ENCODE data around the gene USHBP1.

Gene USHBP1

DNA sequence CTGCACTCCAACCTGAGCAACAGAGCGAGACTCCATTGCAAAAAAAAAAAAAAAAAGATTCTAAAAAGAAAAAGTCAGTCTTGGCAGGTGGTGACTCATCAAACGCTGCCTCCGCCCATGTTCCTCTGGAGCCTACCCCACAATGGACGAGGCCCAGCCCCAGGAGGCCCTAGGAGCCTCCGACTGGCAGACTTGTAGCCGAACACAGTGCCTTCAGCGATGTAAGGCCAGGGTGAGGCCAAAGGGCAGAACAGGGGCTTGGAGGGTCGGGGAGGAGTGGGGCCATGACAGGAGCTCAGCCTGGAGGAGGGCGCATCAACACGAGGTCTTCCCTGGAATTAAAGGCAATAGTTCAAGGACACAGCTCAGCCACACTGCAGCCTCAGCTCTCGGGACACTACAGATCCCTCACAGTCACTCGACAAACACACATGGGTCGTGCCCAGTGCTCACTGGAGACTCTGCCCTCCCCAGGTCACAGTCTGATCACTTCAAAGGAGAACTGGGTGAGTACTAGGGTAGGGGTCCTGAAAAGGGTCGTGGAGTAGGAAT is 44.3 kb downstream of the USHBP1 start:
- no peak for DNase-seq
- intact Hi-C loops (cut with DNase I), result no loop called here

DNA sequence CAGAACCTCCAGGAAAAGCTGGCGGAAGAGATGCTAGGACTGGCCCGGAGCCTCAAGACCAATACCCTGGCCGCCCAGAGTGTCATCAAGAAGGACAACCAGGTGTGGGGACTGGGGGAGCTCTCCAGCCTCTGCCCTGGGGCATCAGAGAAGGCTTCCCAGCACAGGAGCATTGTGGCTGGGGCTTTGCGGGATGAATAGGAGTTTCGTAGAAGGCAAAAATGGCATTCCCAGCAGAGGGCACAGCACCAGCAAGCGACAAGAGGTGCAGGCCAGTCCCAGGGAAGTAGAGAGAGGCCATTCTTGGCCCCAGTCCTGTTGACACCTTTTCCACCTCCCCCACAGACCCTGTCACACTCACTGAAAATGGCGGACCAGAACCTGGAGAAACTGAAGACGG is 45.3 kb downstream of the USHBP1 start:
- no peak for DNase-seq
- intact Hi-C loops (cut with DNase I), result loop anchor here (10.0 kb wide), 2 partner anchors 46 to 144 kb away; partner anchors contain the start of genes BABAM1, HAUS8, MYO9B and USHBP1

- intact Hi-C loops (cut with DNase I), result loop anchor here (10.0 kb wide), 2 partner anchors 49 to 141 kb away; partner anchors contain the start of genes BABAM1, HAUS8, MYO9B and USHBP1
- DNase-seq, result no peak
Measured at GRCh38 chr19:17216058-17216670, 48.4 kb downstream of the USHBP1 start.

DNA sequence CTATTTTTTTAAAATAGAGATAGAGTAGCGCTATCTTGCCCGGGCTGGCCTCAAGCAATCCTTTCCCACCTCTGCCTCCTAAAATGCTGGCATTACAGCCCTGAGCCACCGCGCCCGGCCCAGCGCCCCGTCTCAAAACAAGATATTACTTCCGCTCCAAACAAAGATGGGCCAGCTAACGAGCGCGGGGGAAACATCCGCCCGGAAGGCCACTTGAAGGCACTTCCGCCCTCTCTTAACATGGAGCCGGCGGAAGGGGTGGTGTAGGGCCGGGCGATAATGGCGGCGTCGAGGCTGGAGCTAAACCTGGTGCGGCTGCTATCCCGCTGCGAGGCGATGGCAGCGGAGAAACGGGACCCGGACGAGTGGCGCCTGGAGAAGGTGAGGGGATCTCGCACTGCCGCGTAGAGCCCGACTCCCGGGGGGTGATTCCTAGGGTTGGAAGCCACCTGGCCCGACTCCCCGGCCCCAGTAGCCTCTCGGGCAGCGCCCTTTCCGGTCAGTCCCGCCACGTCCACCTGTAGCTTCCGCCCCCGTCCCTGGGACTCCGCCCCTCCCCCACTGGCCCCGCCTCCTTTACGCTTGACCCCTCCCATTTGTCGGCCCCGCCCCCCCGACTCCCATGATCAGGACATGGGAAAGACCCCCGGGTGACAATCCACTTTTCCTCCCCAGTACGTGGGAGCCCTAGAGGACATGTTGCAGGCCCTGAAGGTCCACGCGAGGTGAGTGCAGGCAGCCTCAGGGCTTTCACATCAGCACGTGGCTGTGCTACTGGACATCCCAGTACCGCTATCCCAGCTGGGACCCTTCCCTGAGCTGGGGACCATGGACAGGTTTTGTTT is 49.2 kb downstream of the USHBP1 start, which contains the start of gene USE1:
TSS of gene USE1 (plus strand) at position 231 of the 845 bp plus-strand sequence. CDS start at position 280, 49 bp downstream.
- peak; percentile 82 to 98 (median 88) for DNase-seq
- intact Hi-C loops (cut with DNase I), result loop anchor here (10.0 kb wide), 2 partner anchors 49 to 141 kb away; partner anchors contain the start of genes BABAM1, HAUS8, MYO9B and USHBP1

GRCh38 chr19:17214508-17215126 is 49.9 kb downstream of the USHBP1 start:
- intact Hi-C loops (cut with DNase I), result loop anchor here (10.0 kb wide), 2 partner anchors 50 to 140 kb away; partner anchors contain the start of genes BABAM1, HAUS8, MYO9B and USHBP1
- DNase-seq, result no peak

DNA sequence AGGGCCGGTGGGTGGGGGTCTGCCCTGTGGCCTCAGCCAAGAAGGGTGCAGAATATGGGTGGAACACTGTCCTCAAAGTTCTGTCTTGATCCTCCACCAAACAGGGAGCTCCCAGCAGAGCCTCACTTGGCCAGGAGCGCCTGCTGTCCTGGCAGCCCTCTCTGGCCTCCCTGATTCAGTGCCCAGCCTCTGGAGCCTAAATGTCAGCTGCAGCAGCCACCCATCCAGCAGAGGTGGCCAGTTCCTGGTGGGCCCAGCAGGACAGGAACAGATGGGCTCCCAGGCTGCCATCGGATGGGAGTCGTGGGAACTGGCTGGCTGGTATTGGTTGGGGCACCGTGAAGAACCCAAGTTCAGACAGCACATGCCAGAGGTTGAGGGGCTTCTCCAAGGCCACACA is 51.2 kb downstream of the USHBP1 start:
- DNase-seq, result no peak
- intact Hi-C loops (cut with DNase I), result loop anchor here (10.0 kb wide), 2 partner anchors 51 to 139 kb away; partner anchors contain the start of genes BABAM1, HAUS8, MYO9B and USHBP1

DNA sequence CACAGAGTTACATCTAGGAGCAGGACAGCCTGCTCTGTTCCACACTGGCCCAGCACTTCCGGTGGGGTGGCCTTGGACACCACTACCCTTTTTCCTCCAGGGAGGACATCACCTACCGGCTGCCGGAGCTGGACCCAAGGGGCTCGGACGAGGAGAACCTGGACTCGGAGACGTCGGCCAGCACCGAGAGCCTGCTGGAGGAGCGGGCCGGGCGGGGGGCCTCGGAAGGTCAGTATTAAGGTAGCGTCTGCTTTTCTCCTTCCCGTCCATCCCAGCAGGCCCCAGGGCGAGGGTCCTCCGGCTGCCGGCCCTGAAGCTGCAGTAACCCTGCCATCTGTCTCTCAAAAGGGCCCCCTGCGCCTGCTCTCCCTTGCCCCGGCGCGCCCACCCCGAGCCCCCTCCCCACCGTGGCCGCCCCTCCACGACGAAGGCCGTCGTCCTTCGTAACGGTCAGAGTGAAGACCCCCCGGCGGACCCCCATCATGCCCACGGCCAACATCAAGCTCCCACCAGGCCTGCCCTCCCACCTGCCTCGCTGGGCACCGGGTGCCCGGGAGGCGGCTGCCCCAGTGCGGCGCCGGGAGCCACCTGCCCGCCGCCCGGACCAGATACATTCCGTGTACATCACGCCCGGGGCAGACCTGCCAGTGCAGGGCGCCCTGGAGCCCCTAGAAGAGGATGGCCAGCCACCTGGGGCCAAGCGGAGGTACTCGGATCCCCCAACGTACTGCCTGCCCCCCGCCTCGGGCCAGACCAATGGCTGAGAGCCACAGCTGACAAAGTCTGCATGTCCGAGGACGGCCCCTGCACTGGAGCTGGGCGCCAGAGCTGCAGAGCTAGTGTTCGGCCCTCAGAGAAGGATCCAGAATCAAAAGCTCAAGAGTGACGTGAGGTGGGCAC is 52.7 kb downstream of the USHBP1 start:
- peak in 1 of 10 donors; percentile 81 for DNase-seq
- intact Hi-C loops (cut with DNase I), result loop anchor here (10.0 kb wide), 2 partner anchors 53 to 137 kb away; partner anchors contain the start of genes BABAM1, HAUS8, MYO9B and USHBP1

DNA sequence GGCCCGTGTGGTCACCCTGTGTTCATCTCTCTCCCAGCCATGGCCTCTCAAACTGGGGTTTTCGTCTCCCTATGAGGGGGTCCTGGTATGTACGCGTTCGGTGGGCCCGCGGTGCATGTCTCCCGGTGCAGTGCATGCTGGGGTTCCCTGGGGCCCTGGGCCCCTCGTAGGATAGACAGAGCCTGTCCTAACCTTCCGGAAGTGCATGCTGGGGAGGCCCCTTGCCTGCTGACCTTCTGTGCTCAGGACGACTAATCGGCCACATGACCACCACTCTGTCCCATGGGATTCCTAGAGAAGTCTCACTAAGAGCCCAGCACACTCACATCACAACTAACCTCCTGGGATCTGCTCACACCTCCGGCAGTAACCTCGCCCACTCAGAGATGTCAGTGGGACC is 54.2 kb downstream of the USHBP1 start:
- intact Hi-C loops (cut with DNase I), result loop anchor here (10.0 kb wide), 2 partner anchors 55 to 135 kb away; partner anchors contain the start of genes BABAM1, HAUS8, MYO9B and USHBP1
- no peak for DNase-seq

DNA sequence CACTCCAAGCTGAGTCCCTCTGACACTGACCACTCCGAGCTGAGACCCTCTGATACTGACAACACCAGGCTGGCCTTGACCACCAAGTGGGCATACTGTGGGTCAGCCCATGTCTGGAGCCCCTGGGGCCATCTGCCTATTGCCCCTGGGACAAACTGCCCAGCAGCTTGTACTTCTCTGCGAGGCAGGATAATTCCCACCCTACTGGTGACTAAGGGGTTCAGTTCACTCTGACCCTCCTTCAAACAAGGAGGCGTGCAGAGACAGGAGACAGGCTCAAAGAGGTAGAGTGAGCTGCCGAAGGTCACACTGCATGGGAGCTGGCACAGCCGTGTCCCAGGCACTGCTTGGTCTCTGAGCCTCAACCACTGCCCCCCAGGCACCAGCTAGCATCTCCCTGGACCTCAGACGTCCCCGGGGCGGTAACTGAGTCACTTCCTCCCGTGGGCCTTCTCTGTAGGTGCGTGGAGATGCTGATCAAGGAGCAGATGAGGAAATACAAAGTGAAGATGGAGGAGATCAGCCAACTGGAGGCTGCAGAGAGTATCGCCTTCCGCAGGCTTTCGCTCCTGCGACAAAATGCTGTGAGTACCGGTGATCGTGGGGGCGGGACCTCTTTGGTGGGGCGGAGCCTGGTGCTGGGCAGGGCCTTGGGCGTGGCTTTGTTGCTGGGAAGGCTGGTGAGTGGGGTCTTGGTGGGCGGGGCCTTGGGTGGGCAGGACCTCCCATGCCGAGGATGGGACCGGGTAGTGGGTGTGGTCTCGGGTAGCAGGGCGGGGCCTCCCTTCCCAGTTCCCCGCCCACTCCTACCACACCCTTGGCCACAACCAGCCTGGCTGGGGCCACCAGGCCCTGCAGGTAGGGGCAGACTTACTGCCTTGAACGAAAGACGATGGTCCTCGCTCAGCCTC is 55.2 kb downstream of the USHBP1 start:
- no peak for DNase-seq
- intact Hi-C loops (cut with DNase I), result loop anchor here (10.0 kb wide), 2 partner anchors 55 to 135 kb away; partner anchors contain the start of genes BABAM1, HAUS8, MYO9B and USHBP1

GRCh38 chr19:17206736-17207581 is 57.6 kb downstream of the USHBP1 start:
- no peak for DNase-seq
- intact Hi-C loops (cut with DNase I), result loop anchor here (1.0 kb wide), 1 partner anchor 75 kb away; no protein-coding TSS in a partner anchor

DNA sequence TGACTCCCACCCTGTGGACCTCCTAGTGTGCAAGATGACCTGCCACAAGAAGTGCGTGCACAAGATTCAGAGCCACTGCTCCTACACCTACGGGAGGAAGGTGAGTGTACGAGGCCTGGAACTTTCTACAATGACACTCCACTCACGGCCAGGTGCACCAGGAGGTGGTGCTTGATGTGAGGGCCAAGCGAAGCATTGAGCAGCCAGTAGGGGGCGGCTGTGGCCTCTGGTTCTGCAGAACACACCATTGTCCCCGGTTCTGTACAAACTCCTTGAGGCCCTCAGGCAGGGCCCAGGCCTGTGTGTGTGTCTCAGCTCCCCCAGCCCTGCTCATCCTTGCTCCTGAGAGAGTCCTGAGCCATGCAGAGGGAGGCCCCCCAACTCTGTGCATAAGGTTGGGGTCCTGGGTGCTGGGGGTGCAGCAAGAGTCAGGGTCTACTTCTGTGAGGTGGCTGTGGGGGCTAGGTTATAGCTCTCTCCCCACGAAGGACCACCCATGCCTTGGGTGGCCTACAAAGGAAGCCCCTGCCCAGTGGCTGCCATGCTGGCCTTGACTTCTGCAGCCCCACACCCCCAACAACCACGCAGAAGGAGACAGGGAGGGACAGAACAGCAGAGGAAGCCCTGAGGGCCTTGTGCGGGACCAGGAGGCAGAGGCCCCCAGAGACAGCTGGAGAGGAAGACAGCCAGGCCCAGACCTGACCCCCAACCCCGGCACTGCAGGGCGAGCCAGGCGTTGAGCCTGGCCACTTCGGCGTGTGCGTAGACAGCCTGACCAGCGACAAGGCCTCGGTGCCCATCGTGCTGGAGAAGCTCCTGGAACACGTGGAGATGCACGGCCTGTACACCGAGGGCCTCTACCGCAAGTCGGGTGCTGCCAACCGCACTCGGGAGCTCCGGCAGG is 59.1 kb downstream of the USHBP1 start:
- peak in 8 of 10 donors; percentile 22 to 94 (median 60) for DNase-seq
- intact Hi-C loops (cut with DNase I), result loop anchor here (1.0 kb wide), 1 partner anchor 77 kb away; no protein-coding TSS in a partner anchor

GRCh38 chr19:17202713-17203112 is 61.8 kb downstream of the USHBP1 start:
- intact Hi-C loops (cut with DNase I), result no loop called here
- DNase-seq, result no peak

DNA sequence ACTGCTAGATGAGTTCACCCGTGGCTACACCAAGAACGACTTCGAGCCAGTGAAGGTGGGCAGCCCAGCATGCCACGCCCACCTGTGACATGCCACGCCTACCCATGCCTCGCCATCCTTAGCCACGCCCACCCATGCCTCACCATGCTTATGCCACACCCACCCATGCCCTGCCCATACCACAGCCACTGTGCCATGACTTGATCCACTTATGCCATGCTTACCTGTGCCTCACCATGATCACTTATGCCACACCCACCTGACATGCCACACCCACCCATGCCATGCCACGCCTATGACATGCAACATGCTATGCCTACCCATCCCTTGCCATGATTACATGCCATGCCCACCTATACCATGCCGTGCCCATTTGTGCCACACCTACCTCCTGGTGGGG is 62.3 kb downstream of the USHBP1 start:
- intact Hi-C loops (cut with DNase I), result no loop called here
- no peak for DNase-seq

DNA sequence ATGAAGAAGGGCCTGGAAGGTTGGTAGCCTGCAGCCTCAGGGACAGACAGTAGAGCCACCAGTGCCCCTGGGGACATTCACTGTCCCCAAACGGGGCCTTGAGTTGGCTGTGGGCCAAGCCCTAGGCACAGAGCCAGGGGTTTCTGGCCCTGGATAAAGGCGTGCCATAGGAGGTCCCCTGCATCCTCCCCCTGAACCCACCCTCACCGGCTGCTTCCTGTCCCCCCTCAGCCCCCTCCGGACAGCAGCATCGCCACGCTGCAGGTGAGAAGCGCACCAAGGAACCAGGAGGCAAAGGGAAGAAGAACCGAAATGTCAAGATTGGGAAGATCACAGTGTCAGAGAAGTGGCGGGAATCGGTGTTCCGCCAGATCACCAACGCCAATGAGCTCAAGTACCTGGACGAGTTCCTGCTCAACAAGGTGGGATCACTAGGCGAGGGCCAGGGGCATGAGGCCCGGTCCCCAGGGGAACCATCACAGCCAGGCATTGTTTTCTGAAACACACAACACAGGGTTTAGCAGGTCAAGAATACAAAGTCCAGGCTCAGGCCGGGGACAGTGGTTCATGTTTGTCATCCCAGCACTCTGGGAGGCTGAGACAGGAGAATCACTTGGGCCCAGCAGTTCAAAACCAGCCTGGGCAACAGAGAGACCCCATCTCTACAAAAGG is 64.0 kb downstream of the USHBP1 start:
- DNase-seq, result no peak
- intact Hi-C loops (cut with DNase I), result no loop called here

Measured in posterior cingulate gyrus (tissue), 11 donors.